ENCODE results near the gene PBX2.

The PBX2 gene

GRCh38 chr6:32182555-32182981 is 7.4 kb downstream of the PBX2 start:
- peaks cover 46% of the 10 kb centered on the region for H3K36me3 ChIP-seq (replicated peaks)
- H3K27me3 ChIP-seq (replicated peaks) = no peaks in the 10 kb centered on the region
- TF ChIP-seq, protein P1, sequence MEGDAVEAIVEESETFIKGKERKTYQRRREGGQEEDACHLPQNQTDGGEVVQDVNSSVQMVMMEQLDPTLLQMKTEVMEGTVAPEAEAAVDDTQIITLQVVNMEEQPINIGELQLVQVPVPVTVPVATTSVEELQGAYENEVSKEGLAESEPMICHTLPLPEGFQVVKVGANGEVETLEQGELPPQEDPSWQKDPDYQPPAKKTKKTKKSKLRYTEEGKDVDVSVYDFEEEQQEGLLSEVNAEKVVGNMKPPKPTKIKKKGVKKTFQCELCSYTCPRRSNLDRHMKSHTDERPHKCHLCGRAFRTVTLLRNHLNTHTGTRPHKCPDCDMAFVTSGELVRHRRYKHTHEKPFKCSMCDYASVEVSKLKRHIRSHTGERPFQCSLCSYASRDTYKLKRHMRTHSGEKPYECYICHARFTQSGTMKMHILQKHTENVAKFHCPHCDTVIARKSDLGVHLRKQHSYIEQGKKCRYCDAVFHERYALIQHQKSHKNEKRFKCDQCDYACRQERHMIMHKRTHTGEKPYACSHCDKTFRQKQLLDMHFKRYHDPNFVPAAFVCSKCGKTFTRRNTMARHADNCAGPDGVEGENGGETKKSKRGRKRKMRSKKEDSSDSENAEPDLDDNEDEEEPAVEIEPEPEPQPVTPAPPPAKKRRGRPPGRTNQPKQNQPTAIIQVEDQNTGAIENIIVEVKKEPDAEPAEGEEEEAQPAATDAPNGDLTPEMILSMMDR (IDR thresholded peaks at IDR 0.05; ENCODE audit: low read depth, low read length, missing control alignments) = no peak
- H3K27ac ChIP-seq = no peak overlapping the region
- in situ Hi-C loops (cut with HindIII; ENCODE audit: low pct_ligation_motif_present, low sequenced_read_pairs) = loop anchor here (10.0 kb wide), 1 partner anchor 58 kb away; the partner anchor contains the start of gene ATF6B
- no peak overlapping the region for H3K4me3 ChIP-seq (ENCODE audit: low read depth, low read length)
- DNase-seq = no peak

GRCh38 chr6:32181915-32182529 is 8.0 kb downstream of the PBX2 start:
- in situ Hi-C loops (cut with HindIII; ENCODE audit: low pct_ligation_motif_present, low sequenced_read_pairs) = loop anchor here (10.0 kb wide), 1 partner anchor 57 kb away; the partner anchor contains the start of gene ATF6B
- DNase-seq = no peak
- no peaks in the 10 kb centered on the region for H3K27me3 ChIP-seq (replicated peaks)
- H3K36me3 ChIP-seq (replicated peaks) = peaks cover 41% of the 10 kb centered on the region
- no peak overlapping the region for H3K4me3 ChIP-seq (ENCODE audit: low read depth, low read length)
- no peak overlapping the region for H3K27ac ChIP-seq
- TF ChIP-seq, protein P1 (IDR thresholded peaks at IDR 0.05; ENCODE audit: low read depth, low read length, missing control alignments) = no peak

DNA sequence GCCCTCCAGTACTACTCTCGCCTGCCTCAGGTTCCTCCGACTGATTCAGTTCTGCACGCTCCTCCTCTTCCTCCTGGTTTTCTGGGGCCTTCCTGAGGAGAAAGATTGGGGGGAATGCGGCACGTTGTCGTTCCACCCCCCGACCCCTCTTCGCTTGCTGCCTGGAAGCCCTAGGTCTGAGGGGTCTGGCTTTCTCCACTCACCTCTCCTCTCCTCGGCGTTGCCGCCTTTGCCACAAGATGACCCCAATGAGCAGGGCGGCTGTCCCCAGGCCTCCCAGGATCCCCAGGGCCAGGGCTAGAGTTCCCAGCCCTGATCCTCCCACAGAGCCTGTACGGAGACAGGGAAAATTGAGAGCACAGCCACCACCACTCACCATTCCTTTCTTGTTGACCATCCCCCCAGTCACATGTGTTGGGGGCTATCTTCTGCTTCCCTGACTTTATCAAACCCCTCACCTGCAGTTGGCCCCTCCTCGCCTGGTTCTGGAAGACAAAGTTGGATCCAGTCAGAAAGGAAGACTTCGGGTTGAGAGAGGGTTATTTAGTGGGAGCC is 8.8 kb downstream of the PBX2 start:
- in situ Hi-C loops (cut with HindIII; ENCODE audit: low pct_ligation_motif_present, low sequenced_read_pairs) = loop anchor here (10.0 kb wide), 1 partner anchor 56 kb away; the partner anchor contains the start of gene ATF6B
- no peak for DNase-seq
- H3K27me3 ChIP-seq (replicated peaks) = no peaks in the 10 kb centered on the region
- TF ChIP-seq, protein P1 (IDR thresholded peaks at IDR 0.05; ENCODE audit: low read depth, low read length, missing control alignments) = no peak
- H3K27ac ChIP-seq = no peak overlapping the region
- no peak overlapping the region for H3K4me3 ChIP-seq (ENCODE audit: low read depth, low read length)
- peaks cover 33% of the 10 kb centered on the region for H3K36me3 ChIP-seq (replicated peaks)

GRCh38 chr6:32179766-32180405 is 10.1 kb downstream of the PBX2 start:
- in situ Hi-C loops (cut with HindIII; ENCODE audit: low pct_ligation_motif_present, low sequenced_read_pairs) = loop anchor here (10.0 kb wide), 1 partner anchor 55 kb away; the partner anchor contains the start of gene ATF6B
- H3K27ac ChIP-seq = no peak overlapping the region

GRCh38 chr6:32178547-32179440 is 11.2 kb downstream of the PBX2 start:
- in situ Hi-C loops (cut with HindIII; ENCODE audit: low pct_ligation_motif_present, low sequenced_read_pairs) = no loop called here
- H3K27ac ChIP-seq = peak overlapping the region; percentile 88

More at GRCh38 chr6:32179766-32180405, 10.1 kb downstream of the PBX2 start:
- H3K4me3 ChIP-seq (ENCODE audit: low read depth, low read length) = no peak overlapping the region
- TF ChIP-seq, protein P1 (IDR thresholded peaks at IDR 0.05; ENCODE audit: low read depth, low read length, missing control alignments) = no peak
- DNase-seq = no peak
- H3K27me3 ChIP-seq (replicated peaks) = no peaks in the 10 kb centered on the region
- peaks cover 29% of the 10 kb centered on the region for H3K36me3 ChIP-seq (replicated peaks)

More at GRCh38 chr6:32178547-32179440, 11.2 kb downstream of the PBX2 start:
- Histone ChIP-seq H3K36me3 (replicated peaks) (peaks cover 23% of the 10 kb centered on the region), H3K4me3 (ENCODE audit: low read depth, low read length) (peak overlapping the region; percentile 95), H3K27me3 (replicated peaks) (no peaks in the 10 kb centered on the region)
- DNase-seq = no peak
- TF ChIP-seq, protein P1 (IDR thresholded peaks at IDR 0.05; ENCODE audit: low read depth, low read length, missing control alignments) = no peak
